Prostate gland (tissue), 2 donors: ENCODE results near the gene WDR72.

Experiments
- POLR2A ChIP-seq: fragments of 450-650 bp; IDR thresholded peaks from one replicate; pipeline ENCODE4 v1.6.1; 2016; ENCODE audit warnings: antibody characterized with exemption, mild to moderate bottlenecking
- POLR2AphosphoS5 ChIP-seq: sonication (generic); formaldehyde crosslinking; IDR thresholded peaks from one replicate; pipeline ENCODE4 v1.6.1; 2017; ENCODE audit warnings: antibody characterized with exemption
- TF ChIP-seq, protein P1 (sequence below), 4 experiments: fragments of 200-600 bp in 2 of 4; fragments of 450-650 bp in 2 of 4; sonication (generic) in 2 of 4; IDR thresholded peaks; 1 replicate in 3 of 4; 2 replicates in 1 of 4; pipeline ENCODE4 v1.5.1; 2016 to 2019; ENCODE audit warnings: antibody characterized with exemption in 4 of 4, mild to moderate bottlenecking in 2 of 4, moderate library complexity in 2 of 4

DNA sequence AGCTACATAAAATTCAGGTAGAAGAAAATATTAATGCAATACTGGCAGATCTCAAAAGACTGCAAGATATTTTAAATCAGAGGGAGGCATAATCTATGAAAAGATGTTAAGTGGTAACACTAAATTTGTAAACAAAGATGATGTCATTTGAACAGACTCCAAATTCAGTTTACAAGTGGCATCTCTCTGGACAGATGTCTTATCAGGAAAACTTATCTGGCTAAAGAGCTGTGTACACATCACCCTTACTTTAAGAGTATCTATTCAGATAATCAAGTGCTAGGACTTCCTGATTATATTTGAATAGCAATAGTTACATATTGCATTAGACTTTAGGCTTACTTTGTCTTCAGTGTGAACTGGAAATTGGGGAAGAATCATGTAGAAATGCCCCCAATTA is 231.5 kb downstream of the WDR72 start:
- TF ChIP-seq, protein P1, sequence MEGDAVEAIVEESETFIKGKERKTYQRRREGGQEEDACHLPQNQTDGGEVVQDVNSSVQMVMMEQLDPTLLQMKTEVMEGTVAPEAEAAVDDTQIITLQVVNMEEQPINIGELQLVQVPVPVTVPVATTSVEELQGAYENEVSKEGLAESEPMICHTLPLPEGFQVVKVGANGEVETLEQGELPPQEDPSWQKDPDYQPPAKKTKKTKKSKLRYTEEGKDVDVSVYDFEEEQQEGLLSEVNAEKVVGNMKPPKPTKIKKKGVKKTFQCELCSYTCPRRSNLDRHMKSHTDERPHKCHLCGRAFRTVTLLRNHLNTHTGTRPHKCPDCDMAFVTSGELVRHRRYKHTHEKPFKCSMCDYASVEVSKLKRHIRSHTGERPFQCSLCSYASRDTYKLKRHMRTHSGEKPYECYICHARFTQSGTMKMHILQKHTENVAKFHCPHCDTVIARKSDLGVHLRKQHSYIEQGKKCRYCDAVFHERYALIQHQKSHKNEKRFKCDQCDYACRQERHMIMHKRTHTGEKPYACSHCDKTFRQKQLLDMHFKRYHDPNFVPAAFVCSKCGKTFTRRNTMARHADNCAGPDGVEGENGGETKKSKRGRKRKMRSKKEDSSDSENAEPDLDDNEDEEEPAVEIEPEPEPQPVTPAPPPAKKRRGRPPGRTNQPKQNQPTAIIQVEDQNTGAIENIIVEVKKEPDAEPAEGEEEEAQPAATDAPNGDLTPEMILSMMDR (IDR thresholded peaks at IDR 0.05) = no peak
- TF ChIP-seq POLR2AphosphoS5 = no peak
- no peak for TF ChIP-seq POLR2A
